HG02943 (cell line): Measurements from ENCODE around the gene KAZN.

ENCODE experiments used
- ATAC-seq: cut with Tn5 transposase; IDR thresholded peaks from one replicate; pipeline ENCODE4 v1.9.1; 2021; ENCODE audit warnings: mild to moderate bottlenecking, low read depth, moderate library complexity; ENCODE audit not compliant: unreplicated experiment

The KAZN gene

GRCh38 chr1:14704846-14705245 is 106.4 kb downstream of the KAZN start:
- no peak for ATAC-seq

DNA sequence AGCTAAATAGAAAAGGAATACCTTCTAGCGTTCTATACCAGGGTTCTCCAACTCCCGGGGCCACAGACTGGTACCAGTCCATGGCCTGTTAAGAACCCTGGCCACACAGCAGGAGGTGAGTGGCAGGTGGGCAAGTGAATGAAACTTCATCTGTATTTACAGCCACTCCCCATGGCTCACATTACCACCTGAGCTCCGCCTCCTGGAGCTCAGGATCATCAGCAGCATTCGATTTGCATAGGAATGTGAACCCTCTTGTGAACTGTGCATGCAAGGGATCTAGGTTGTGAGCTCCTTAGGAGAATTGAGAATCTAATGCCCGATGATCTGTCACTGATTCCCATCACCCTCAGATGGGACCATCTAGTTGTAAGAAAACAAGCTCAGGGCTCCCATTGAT is 107.3 kb downstream of the KAZN start:
- ATAC-seq = no peak

DNA sequence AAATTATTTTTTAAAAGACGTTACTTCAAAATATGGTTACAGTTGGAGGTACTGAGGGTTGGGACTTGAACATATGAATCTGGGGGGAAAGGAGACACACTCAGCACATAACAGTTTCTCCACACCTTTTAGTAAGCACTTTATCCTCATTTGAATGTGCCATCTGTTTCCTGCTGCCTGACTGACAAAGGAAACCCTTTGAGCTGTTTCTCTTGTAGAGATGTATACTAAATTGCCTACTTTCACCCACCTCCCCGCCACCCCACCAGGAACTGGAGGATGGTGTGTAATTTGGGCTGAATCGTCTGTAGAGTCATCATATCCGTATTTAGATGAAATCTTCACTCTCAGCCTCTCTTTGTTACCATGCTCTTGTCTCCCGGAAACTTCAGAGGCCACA is 108.1 kb downstream of the KAZN start:
- no peak for ATAC-seq

DNA sequence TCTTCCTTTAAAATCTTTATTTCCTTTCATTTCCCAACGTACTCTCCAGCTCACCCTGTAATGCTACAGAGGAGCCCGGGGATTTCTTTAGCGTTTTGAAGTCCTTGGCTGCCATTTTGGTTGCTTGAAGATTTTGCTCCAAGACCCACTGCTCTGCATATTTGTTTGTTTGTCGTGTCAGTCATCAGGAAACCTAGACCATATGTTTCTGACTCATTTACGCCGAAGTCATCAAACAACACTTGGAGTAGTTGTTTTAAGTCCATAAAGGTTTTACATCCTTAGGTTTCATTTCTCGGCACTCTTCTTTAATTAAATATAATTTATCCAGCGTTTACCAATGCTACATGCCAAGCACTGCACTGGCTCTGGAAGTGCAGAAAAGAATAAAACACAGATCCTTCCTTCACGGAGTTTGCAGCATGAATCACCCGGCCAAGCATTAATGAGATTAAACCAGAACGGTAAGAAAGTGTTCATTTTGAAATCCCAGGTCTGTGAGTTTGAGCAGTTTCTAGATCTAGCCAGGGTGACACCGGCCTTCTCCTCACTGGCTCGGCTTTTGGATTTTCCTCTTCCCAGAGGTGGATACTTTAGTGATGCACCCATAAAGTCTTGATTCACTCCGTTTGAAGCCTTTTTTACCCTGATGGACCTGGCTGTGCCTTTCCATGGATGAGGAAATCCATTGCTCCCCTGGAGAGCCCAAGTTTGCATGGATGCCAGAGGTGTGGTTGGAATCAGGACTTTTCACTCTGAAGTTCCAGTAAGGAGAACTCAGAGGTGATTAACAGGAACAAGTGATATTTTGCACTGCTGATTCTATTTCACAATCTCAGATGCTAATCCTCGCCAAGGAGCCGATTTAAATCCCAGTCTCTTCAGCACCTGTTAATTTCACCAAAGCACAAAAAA is 109.3 kb downstream of the KAZN start:
- ATAC-seq = no peak

- no peak for ATAC-seq
These were observed 111.8 kb downstream of the KAZN start for GRCh38 chr1:14710331-14710730.

DNA sequence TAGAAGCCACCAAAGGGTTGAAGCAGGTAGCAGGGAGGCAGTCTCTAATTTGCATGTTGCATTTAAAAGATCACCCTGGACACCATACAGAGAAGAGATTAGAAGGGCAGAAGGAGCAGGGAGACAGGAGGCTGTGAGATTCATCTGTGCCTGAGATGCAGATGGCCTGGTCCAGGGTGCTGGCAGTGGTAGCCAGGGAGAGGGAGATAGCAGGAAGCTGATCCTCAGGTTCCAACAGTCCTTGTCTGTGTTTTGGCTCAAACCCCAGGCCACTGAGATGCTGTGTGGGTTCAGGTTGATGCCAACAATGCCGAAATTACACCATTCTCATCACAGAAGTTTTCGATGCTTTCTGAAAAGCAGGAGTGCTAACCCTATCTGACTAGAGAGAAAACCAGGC is 113.7 kb downstream of the KAZN start:
- ATAC-seq = no peak

DNA sequence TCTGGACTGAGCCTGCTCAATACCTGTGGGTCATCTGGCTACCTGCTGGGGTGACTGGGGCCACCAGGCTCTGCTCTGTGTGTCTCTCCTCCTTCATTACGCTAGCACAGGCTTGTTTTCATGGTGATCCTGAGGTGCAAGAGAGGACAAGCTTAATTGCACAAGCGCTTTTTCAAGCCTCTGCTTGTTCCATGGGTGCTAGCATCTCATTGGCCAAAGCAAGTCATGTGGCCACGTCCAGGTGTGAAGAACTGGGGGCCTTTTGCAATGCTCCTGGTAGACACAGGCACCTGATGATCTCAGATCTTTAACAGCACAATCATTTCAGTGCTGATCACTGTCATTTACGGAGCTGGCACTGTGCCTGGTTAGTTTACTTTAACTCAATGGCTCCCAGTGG is 114.6 kb downstream of the KAZN start:
- ATAC-seq = no peak

- ATAC-seq = no peak
These were observed 116.8 kb downstream of the KAZN start for GRCh38 chr1:14715266-14715665.

DNA sequence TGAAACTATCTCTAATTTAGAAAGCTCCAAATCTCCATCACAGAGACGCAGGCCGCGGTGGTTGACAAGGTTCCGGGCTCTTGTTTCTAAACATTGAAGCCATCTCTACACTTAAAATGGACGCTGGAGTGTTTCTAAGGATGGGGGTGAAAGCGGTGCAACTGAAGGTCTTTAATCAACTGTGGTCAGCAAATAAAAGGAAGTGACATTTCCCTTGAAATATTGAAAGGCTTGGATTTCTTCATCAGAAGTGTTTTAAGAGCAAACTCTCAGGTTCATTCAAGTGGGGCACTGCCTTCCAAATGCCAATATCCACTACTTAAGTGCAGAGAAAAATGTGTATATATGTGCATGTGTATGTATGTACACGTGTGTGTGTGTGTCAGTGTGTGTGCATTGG is 117.3 kb downstream of the KAZN start:
- ATAC-seq = no peak

- no peak for ATAC-seq
These were observed 118.0 kb downstream of the KAZN start for GRCh38 chr1:14716474-14716873.

DNA sequence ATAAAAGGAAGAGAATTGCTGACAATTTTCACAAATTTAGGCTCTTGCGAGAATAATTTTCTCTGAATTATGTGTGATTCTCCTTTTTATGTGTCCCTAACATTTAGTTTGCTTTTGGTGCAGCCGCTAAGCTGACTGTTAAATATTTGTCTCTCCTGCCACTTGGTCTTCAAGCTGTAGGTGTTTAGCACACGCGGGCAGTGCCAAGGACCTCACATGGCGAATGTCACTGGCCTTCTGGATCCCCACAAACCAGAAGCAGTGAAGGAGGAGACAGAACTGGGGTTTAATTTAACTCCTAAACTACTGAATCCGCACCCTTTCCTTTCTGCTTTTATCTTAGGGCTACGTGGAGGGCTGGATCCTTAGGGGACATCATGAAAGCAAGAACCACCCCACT is 120.0 kb downstream of the KAZN start:
- no peak for ATAC-seq

- ATAC-seq = no peak
These were observed 124.9 kb downstream of the KAZN start for GRCh38 chr1:14723401-14723800.

- ATAC-seq = no peak
These were observed 125.8 kb downstream of the KAZN start for GRCh38 chr1:14724246-14724645.

GRCh38 chr1:14724678-14725077 is 126.2 kb downstream of the KAZN start:
- no peak for ATAC-seq

- no peak for ATAC-seq
These were observed 126.8 kb downstream of the KAZN start for GRCh38 chr1:14725238-14725637.

DNA sequence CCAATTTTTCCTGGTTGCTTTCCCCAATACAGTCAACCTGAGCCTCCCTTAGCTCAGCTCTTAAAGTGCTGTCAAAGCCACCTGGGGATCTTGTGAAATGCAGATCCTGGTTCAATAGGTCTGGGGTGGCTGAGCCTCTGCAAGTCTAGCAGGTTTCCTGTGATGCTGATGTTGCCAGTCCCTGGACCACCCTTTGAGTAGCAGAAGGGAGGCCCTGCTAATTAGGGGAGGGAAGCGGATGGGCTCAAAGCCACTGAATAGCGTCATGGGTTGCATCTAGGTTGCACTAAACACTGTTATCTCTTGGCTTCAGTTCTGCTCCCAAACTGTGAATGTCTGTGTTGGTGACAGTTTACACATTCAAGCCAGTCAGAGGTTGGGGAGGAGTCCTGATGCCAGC is 127.2 kb downstream of the KAZN start:
- no peak for ATAC-seq

DNA sequence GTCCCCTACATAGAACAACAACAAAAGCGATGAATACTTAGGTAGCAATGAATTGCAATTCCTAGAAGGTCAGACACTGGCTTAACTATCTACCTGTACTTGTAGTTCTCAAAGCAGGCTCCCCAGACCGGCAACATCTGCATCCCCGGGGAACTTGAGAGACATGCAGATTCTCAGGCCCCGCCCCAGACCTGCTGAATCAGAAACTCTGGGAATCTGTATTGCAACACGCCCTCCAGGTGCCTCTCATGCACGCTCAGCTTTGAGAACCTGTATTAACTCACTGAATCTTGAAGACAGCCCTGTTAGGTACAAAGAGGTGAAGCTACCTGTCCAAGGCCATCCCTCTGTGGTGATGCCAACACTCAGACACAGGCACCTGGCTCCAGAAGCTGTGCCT is 128.1 kb downstream of the KAZN start:
- no peak for ATAC-seq

DNA sequence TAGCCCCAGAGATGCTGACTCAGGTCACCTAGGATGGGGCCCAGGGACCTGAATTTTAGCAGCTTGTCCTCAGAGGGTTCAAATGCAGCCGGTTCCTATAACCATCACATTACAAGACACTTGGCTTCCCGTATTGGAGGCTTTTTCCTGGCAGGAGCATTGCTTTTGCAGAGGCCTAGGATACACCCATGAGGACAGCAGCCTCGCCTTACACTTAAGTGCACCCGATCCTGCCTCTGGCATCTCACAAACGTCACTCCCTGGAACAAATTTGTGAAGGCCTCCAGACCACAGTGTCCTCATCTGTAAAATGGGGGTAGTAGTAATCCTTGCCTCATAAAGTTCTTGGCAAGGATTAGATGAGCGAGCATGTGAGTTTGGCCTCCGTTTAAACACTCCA is 130.0 kb downstream of the KAZN start:
- no peak for ATAC-seq

GRCh38 chr1:14732728-14733047 is 134.2 kb downstream of the KAZN start:
- no peak for ATAC-seq

DNA sequence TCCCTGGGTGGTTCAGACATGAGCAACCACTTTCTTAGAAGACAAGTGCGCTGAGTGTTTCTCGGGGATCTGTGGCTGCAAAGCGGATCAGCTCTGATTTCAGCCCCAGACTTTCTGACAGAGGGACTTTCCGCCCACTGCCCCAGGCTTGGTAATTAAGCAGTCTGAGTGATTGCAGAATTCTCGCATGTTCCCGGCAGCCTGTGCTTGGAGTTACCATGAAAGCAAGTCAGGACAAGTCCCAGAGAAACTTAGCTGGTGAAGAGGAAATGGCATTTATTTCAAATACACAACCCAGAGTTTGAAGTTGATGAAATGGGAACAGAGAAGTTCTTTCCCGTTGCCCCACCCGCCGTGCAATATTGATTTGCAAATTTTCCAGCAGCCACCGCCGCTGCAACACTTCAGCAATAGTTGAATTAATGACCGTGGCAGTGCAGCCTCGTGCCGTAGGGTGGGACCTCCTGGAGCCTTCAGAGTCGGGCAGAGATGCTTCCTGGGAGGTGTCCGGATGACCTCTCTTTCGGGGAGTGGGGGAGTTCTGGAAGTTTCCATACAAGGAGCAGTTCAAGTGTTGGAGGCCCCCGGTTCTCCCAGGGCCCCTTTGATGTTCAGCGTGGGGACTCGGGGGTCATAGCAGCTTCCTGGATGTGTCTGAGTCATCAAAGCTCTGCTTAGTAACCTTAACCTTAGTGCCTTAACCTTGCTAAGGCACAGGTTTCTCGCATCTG is 134.7 kb downstream of the KAZN start:
- no peak for ATAC-seq

DNA sequence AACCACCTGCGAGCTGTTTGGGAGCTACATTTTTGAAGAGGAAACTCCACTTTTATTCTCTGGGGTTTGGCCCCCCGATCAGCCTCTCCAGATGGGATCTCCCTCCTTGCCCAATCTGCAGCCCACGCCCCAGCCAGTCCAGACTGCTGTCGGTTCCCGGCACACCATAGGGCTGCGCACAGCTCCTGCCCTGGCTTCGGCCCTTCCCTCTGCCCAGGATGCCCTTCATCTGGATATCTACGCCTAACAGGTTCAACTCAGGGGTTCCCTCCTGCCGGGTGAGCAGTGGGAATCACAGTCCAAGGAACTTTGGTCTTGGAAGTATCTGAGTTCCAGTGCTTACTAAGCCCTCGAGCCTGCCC is 135.3 kb downstream of the KAZN start:
- ATAC-seq = no peak

GRCh38 chr1:14735841-14736240 is 137.4 kb downstream of the KAZN start:
- no peak for ATAC-seq
